Measurements from ENCODE around the gene PTPRCAP.

PTPRCAP gene

DNA sequence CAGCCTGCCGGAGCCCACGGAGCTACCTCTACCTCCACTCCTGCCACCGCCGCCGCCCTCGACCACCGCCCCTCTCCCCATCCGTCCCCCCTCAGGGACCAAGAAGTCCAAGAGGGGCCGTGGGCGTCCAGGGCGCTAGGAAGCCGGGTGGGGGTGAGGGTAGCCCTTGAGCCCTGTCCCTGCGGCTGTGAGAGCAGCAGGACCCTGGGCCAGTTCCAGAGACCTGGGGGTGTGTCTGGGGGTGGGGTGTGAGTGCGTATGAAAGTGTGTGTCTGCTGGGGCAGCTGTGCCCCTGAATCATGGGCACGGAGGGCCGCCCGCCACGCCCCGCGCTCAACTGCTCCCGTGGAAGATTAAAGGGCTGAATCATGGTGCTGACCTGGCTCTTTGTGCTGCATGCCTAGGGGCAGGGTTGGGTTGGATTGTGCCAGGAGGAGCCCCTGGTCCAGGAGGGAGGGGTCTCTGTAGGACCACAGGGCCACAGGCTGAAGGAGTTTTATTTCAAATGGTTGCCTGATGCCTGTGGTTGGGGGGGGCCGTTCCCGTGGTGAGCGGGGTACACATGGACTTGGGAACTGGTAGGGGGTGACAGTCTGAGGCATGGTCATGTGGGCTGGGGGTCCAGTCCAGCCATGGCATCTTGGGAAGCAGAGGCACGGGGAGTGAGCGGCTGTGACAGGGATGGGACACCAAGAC is 2.3 kb downstream of the PTPRCAP start:
- Histone ChIP-seq H3K4me1 (ENCODE audit: low read depth, poor library complexity, severe bottlenecking) (no peaks in the 10 kb centered on the region), H4K20me1 (ENCODE audit: insufficient read depth) (no peaks in the 10 kb centered on the region), H3K4me3 (IDR thresholded peaks at IDR 0.05; ENCODE audit: insufficient read depth, low read depth, low read length) (no peak overlapping the region), H3K9ac (no peak overlapping the region), H3K27ac (no peak overlapping the region), H2AFZ (ENCODE audit: low read depth) (no peak overlapping the region), H3K36me3 (ENCODE audit: insufficient read depth) (no peaks in the 10 kb centered on the region), H3K27me3 (ENCODE audit: insufficient read depth, low read depth) (no peaks in the 10 kb centered on the region), H3K4me2 (no peak overlapping the region), H3K79me2 (ENCODE audit: insufficient read depth, low read depth) (peaks cover 2% of the 10 kb centered on the region; the same call in 1 of the 2 replicates)
- TF ChIP-seq, protein P1, sequence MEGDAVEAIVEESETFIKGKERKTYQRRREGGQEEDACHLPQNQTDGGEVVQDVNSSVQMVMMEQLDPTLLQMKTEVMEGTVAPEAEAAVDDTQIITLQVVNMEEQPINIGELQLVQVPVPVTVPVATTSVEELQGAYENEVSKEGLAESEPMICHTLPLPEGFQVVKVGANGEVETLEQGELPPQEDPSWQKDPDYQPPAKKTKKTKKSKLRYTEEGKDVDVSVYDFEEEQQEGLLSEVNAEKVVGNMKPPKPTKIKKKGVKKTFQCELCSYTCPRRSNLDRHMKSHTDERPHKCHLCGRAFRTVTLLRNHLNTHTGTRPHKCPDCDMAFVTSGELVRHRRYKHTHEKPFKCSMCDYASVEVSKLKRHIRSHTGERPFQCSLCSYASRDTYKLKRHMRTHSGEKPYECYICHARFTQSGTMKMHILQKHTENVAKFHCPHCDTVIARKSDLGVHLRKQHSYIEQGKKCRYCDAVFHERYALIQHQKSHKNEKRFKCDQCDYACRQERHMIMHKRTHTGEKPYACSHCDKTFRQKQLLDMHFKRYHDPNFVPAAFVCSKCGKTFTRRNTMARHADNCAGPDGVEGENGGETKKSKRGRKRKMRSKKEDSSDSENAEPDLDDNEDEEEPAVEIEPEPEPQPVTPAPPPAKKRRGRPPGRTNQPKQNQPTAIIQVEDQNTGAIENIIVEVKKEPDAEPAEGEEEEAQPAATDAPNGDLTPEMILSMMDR (conservative IDR thresholded peaks at IDR 0.05; ENCODE audit: low read depth, low read length): no peak

- no peak overlapping the region for H3K9ac ChIP-seq
- no peaks in the 10 kb centered on the region for H4K20me1 ChIP-seq (ENCODE audit: insufficient read depth)
- peaks cover 9% of the 10 kb centered on the region for H3K79me2 ChIP-seq (ENCODE audit: insufficient read depth, low read depth)
- H3K27me3 ChIP-seq (ENCODE audit: insufficient read depth, low read depth): no peaks in the 10 kb centered on the region
- H3K27ac ChIP-seq: no peak overlapping the region
- no peak overlapping the region for H3K4me3 ChIP-seq (IDR thresholded peaks at IDR 0.05; ENCODE audit: insufficient read depth, low read depth, low read length)
- no peak overlapping the region for H2AFZ ChIP-seq (ENCODE audit: low read depth)
- H3K36me3 ChIP-seq (ENCODE audit: insufficient read depth): no peaks in the 10 kb centered on the region
- TF ChIP-seq, protein P1 (conservative IDR thresholded peaks at IDR 0.05; ENCODE audit: low read depth, low read length): no peak
- no peak overlapping the region for H3K4me2 ChIP-seq
- peaks cover 4% of the 10 kb centered on the region for H3K4me1 ChIP-seq (ENCODE audit: low read depth, poor library complexity, severe bottlenecking)
These were observed 3.0 kb downstream of the PTPRCAP start for GRCh38 chr11:67434395-67434881.

DNA sequence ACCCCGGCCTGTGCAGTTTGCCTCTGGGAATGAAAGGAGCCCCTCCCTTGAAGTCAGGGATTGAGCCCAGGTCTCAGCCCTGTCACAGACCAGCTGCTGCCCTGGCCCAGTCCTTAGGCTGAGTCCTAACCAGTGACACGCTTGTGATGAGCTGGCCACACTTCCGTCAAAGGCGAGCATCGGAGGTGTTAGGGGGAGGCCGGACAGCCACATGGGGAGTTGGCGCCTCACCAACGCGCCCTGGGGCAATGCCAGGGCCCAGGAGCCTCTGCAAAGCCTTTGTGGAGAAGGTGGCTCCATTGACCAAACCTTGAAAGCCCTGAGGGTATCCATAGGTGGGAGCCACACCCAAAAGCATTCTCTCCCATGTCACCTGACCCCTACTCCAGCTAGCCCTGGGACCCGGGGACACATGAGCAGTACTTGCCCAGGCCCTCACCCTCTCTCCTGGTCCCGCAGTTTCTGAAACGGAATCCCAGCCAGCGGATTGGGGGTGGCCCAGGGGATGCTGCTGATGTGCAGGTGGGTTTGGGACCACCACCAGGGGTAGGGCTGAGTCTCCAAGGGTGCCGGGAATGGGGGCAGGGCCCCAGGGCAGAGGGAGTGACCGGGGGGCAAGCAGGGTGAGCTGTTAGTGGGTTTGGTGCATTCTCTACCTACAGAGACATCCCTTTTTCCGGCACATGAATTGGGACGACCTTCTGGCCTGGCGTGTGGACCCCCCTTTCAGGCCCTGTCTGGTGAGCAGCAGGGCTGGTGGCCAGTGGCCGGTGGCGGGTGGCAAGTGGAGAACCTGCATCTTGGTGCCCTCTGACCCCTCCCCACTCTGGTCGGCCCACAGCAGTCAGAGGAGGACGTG is 3.7 kb downstream of the PTPRCAP start:
- peaks cover 16% of the 10 kb centered on the region for H3K79me2 ChIP-seq (ENCODE audit: insufficient read depth, low read depth)
- no peak overlapping the region for H2AFZ ChIP-seq (ENCODE audit: low read depth)
- no peak overlapping the region for H3K4me2 ChIP-seq
- H4K20me1 ChIP-seq (ENCODE audit: insufficient read depth): no peaks in the 10 kb centered on the region
- H3K4me1 ChIP-seq (ENCODE audit: low read depth, poor library complexity, severe bottlenecking): peaks cover 8% of the 10 kb centered on the region
- TF ChIP-seq, protein P1 (conservative IDR thresholded peaks at IDR 0.05; ENCODE audit: low read depth, low read length): no peak
- H3K9ac ChIP-seq: no peak overlapping the region
- H3K27me3 ChIP-seq (ENCODE audit: insufficient read depth, low read depth): no peaks in the 10 kb centered on the region
- no peaks in the 10 kb centered on the region for H3K36me3 ChIP-seq (ENCODE audit: insufficient read depth)
- no peak overlapping the region for H3K4me3 ChIP-seq (IDR thresholded peaks at IDR 0.05; ENCODE audit: insufficient read depth, low read depth, low read length)
- H3K27ac ChIP-seq: no peak overlapping the region

GRCh38 chr11:67432655-67433349 is 4.7 kb downstream of the PTPRCAP start:
- no peak overlapping the region for H3K4me3 ChIP-seq (IDR thresholded peaks at IDR 0.05; ENCODE audit: insufficient read depth, low read depth, low read length)
- H3K36me3 ChIP-seq (ENCODE audit: insufficient read depth): no peaks in the 10 kb centered on the region
- no peaks in the 10 kb centered on the region for H3K27me3 ChIP-seq (ENCODE audit: insufficient read depth, low read depth)
- TF ChIP-seq, protein P1 (conservative IDR thresholded peaks at IDR 0.05; ENCODE audit: low read depth, low read length): no peak
- H3K9ac ChIP-seq: no peak overlapping the region
- H3K27ac ChIP-seq: no peak overlapping the region
- no peaks in the 10 kb centered on the region for H4K20me1 ChIP-seq (ENCODE audit: insufficient read depth)
- peaks cover 19% of the 10 kb centered on the region for H3K79me2 ChIP-seq (ENCODE audit: insufficient read depth, low read depth)
- H3K4me1 ChIP-seq (ENCODE audit: low read depth, poor library complexity, severe bottlenecking): peaks cover 8% of the 10 kb centered on the region
- no peak overlapping the region for H3K4me2 ChIP-seq
- no peak overlapping the region for H2AFZ ChIP-seq (ENCODE audit: low read depth)

All from KMS-11 (cell line).